HepG2 (cell line): ENCODE measurements around the gene PLEKHA8. TPM values are rescaled to one million over a fixed set of nuclear protein-coding genes. Genes with fewer than 3 reads are reported as not detected.
A peak's percentile ranks its signal among the peaks of the same experiment; 100 is the strongest.

Experiments
- AGO2 ChIP-seq: fragments of 200-400 bp; formaldehyde crosslinking; optimal IDR thresholded peaks from 2 replicates; pipeline ENCODE3; 2017; ENCODE audit warnings: mild to moderate bottlenecking, low read depth, low read length, moderate library complexity
- ARID2 ChIP-seq: sonication (generic); formaldehyde crosslinking; IDR thresholded peaks from 2 replicates; pipeline ENCODE4 v1.8.1; 2022; ENCODE audit warnings: mild to moderate bottlenecking, missing genetic modification reagents, borderline replicate concordance
- CREM ChIP-seq, 2 experiments: sonication (generic) in 1 of 2; formaldehyde crosslinking in 1 of 2; IDR thresholded peaks; 2 replicates each; pipeline versions ENCODE4 v1.4.0 to v1.6.1; 2016 to 2020; ENCODE audit warnings: antibody characterized with exemption in 1 of 2, mild to moderate bottlenecking in 1 of 2, missing genetic modification reagents in 1 of 2
- DR1 ChIP-seq: sonication (generic); formaldehyde crosslinking; IDR thresholded peaks from 2 replicates; pipeline ENCODE4 v1.8.0; 2021; ENCODE audit warnings: mild to moderate bottlenecking, missing genetic modification reagents, inconsistent platforms
- FOXM1 ChIP-seq: sonication (generic); formaldehyde crosslinking; IDR thresholded peaks from 2 replicates; pipeline ENCODE4 v1.5.0; 2020; ENCODE audit warnings: missing genetic modification reagents
- HMGA1 ChIP-seq: sonication (generic); formaldehyde crosslinking; conservative IDR thresholded peaks from 2 replicates; pipeline ENCODE4 v1.4.0; 2020; ENCODE audit warnings: missing genetic modification reagents
- HNF4A ChIP-seq: sonication (generic); formaldehyde crosslinking; IDR thresholded peaks from 2 replicates; pipeline ENCODE4 v1.4.0; 2020; ENCODE audit warnings: missing genetic modification reagents
- HOXA3 ChIP-seq: sonication (generic); formaldehyde crosslinking; IDR thresholded peaks from 2 replicates; pipeline ENCODE4 v1.5.0; 2020; ENCODE audit warnings: missing genetic modification reagents
- KDM2A ChIP-seq: sonication (generic); formaldehyde crosslinking; IDR thresholded peaks from 2 replicates; pipeline ENCODE4 v1.4.0; 2020; ENCODE audit warnings: low read depth, missing genetic modification reagents, borderline replicate concordance
- KLF12 ChIP-seq: sonication (generic); formaldehyde crosslinking; IDR thresholded peaks from 2 replicates; pipeline ENCODE4 v1.4.0; 2020; ENCODE audit warnings: missing genetic modification reagents, borderline replicate concordance
- MXI1 ChIP-seq: IDR thresholded peaks from 3 replicates; pipeline ENCODE4 v1.6.1; 2012; ENCODE audit warnings: low read depth, low read length, inconsistent platforms, borderline replicate concordance
- NBN ChIP-seq: fragments of 450-650 bp; conservative IDR thresholded peaks from 2 replicates; pipeline ENCODE4 v1.6.1; 2017
- NR1H2 ChIP-seq: sonication (generic); formaldehyde crosslinking; IDR thresholded peaks from 2 replicates; pipeline ENCODE4 v1.8.1; 2022; ENCODE audit warnings: low read depth, missing genetic modification reagents, borderline replicate concordance
- POGK ChIP-seq: sonication (generic); formaldehyde crosslinking; conservative IDR thresholded peaks from 2 replicates; pipeline ENCODE4 v1.8.0; 2022; ENCODE audit warnings: mild to moderate bottlenecking, moderate library complexity, missing genetic modification reagents
- PRMT3 ChIP-seq: sonication (generic); formaldehyde crosslinking; IDR thresholded peaks from 2 replicates; pipeline ENCODE4 v1.8.1; 2022; ENCODE audit warnings: low read depth, mild to moderate bottlenecking, moderate library complexity, missing genetic modification reagents, borderline replicate concordance
- SALL1 ChIP-seq: sonication (generic); formaldehyde crosslinking; IDR thresholded peaks from 2 replicates; pipeline ENCODE4 v1.8.0; 2022; ENCODE audit warnings: mild to moderate bottlenecking, missing genetic modification reagents
- ZBED4 ChIP-seq: sonication (generic); formaldehyde crosslinking; IDR thresholded peaks from 2 replicates; pipeline ENCODE4 v1.4.0; 2020; ENCODE audit warnings: missing genetic modification reagents, borderline replicate concordance
- ZBTB7A ChIP-seq: sonication (generic); formaldehyde crosslinking; IDR thresholded peaks from 2 replicates; pipeline ENCODE4 v1.8.0; 2022; ENCODE audit warnings: mild to moderate bottlenecking, missing genetic modification reagents
- ZFP36L1 ChIP-seq: sonication (generic); formaldehyde crosslinking; IDR thresholded peaks from 2 replicates; pipeline ENCODE4 v1.8.0; 2022; ENCODE audit warnings: mild to moderate bottlenecking, missing genetic modification reagents, moderate library complexity
- ZFY ChIP-seq: sonication (generic); formaldehyde crosslinking; IDR thresholded peaks from 2 replicates; pipeline ENCODE4 v1.4.0; 2020; ENCODE audit warnings: missing genetic modification reagents
- ZNF230 ChIP-seq: sonication (generic); formaldehyde crosslinking; IDR thresholded peaks from 2 replicates; pipeline ENCODE4 v1.4.0; 2020; ENCODE audit warnings: mild to moderate bottlenecking, missing genetic modification reagents
- ZNF431 ChIP-seq: sonication (generic); formaldehyde crosslinking; IDR thresholded peaks from 2 replicates; pipeline ENCODE4 v1.9.0; 2022; ENCODE audit warnings: missing genetic modification reagents, low read depth, mild to moderate bottlenecking, borderline replicate concordance
- ZNF460 ChIP-seq: sonication (generic); formaldehyde crosslinking; IDR thresholded peaks from 2 replicates; pipeline ENCODE4 v1.5.1; 2020; ENCODE audit warnings: missing genetic modification reagents, mild to moderate bottlenecking, borderline replicate concordance
- ZNF510 ChIP-seq: sonication (generic); formaldehyde crosslinking; IDR thresholded peaks from 2 replicates; pipeline ENCODE4 v1.4.0; 2020; ENCODE audit warnings: low read depth, mild to moderate bottlenecking, missing genetic modification reagents
- ZNF790 ChIP-seq: sonication (generic); formaldehyde crosslinking; IDR thresholded peaks from 2 replicates; pipeline ENCODE4 v1.8.0; 2022; ENCODE audit warnings: missing genetic modification reagents, mild to moderate bottlenecking, borderline replicate concordance
- ZSCAN9 ChIP-seq: IDR thresholded peaks from 2 replicates; pipeline ENCODE4 v1.6.1; 2016; ENCODE audit warnings: borderline replicate concordance
- polyA plus RNA-seq, 8 experiments: library from polyadenylated mRNA; depleted of rRNA in 3 of 8; stranded (reverse) in 7 of 8; unstranded in 1 of 8; fragments of >200 nt; fragmentation: Illumina TruSeq in 4 of 8; extraction: Trizol in 4 of 8; gene quantifications; 2 replicates each; pipeline versions ENCODE4 v1.2.1 to v1.2.3, GENCODE V29; 2011 to 2016; ENCODE audit warnings: low read depth in 4 of 8, missing spikeins in 1 of 8, mixed read lengths in 1 of 8; ENCODE audit not compliant: insufficient read depth in 1 of 8
- total RNA-seq, 5 experiments: library from RNA; depleted of rRNA; stranded (reverse); fragments of >200 nt; fragmentation: Illumina TruSeq; extraction: Trizol; gene quantifications; 2 replicates each; pipeline ENCODE4 v1.2.3, GENCODE V29; 2016; ENCODE audit warnings: low read depth in 1 of 5

Gene PLEKHA8
- total and polyA plus RNA-seq, 2 of the 13 experiments (the other 11 are each of a cell fraction or from before 2014, with no cell fraction given), result 12.5 to 26.4 TPM

GRCh38 chr7:30134611-30135300 is 106.5 kb downstream of the PLEKHA8 start, which contains the start of gene MTURN (continued):
- TF ChIP-seq ZBED4 (CRISPR knock-in tag), result no peak
- TF ChIP-seq KLF12 (CRISPR knock-in tag), result 0 out of 2 replicates have a peak, but pooled peaks have one; percentile 12
- TF ChIP-seq ZFP36L1 (CRISPR knock-in tag), result no peak
- no peak for TF ChIP-seq DR1 (CRISPR knock-in tag)
- TF ChIP-seq NR1H2 (CRISPR knock-in tag), result no peak
- TF ChIP-seq SALL1 (CRISPR knock-in tag), result peak; percentile 36; the same call in 1 of the 2 replicates
- TF ChIP-seq ZNF510 (CRISPR knock-in tag), result no peak
- no peak for TF ChIP-seq ZNF460 (CRISPR knock-in tag)
- no peak for TF ChIP-seq ZBTB7A (CRISPR knock-in tag)
- no peak for TF ChIP-seq ZNF230
- TF ChIP-seq ZNF431 (CRISPR knock-in tag), result 0 out of 2 replicates have a peak, but pooled peaks have one; percentile 23
- TF ChIP-seq CREM (IDR thresholded peaks at IDR 0.05), result peak; percentile 92
- TF ChIP-seq CREM (CRISPR knock-in tag; IDR thresholded peaks at IDR 0.05), result peak; percentile 69
- TF ChIP-seq FOXM1 (CRISPR knock-in tag), result no peak
- 0 out of 2 replicates have a peak, but pooled peaks have one; percentile 26 for TF ChIP-seq POGK (CRISPR knock-in tag)
- TF ChIP-seq PRMT3 (CRISPR knock-in tag), result no peak
- TF ChIP-seq MXI1, result no peak; the same call in 2 of the 3 replicates
- TF ChIP-seq ZSCAN9 (CRISPR knock-in tag), result no peak
- TF ChIP-seq HNF4A, result no peak
- peak; percentile 83; the same call in 1 of the 2 replicates for TF ChIP-seq KDM2A (CRISPR knock-in tag)
- TF ChIP-seq ZFY, result peak; percentile 57
- TF ChIP-seq NBN, result no peak
- peak; percentile 30 for TF ChIP-seq AGO2
- TF ChIP-seq ARID2 (CRISPR knock-in tag), result peak; percentile 70; the same call in 1 of the 2 replicates
- TF ChIP-seq HMGA1, result no peak
- peak; percentile 100 for TF ChIP-seq HOXA3 (CRISPR knock-in tag)
- TF ChIP-seq ZNF790 (CRISPR knock-in tag), result no peak
